ENCODE measurements around the gene TMEFF2.

DNA sequence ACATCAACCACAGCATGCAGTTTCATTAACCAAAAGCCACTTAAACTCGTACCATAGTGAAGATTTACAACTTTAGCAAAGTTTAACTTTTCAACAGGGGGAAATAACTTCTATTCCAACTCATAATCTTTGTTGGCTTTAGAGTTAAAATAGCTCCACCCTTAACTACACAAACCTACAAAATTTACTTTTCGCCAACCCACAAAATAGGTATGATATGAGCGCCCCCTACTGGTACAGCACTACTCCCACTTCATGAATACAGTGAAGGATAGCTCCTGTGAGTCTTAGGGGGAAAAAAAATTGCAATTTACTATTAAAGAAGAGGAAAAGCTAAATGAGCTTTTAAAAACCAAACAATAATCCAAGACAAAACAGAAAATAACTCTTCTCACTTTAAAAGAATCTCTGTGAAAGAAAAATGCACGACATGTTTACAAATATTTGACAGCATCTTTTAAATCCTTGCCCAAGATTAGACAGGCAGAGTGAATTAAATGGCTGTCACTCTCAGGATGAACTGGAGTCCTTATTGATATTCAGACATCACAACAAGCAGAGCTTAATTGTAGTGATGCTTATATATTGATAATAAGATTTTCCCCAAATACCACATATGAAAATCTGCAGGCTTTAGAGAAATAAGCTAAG is 32.2 kb downstream of the TMEFF2 start:
- no peak for TF ChIP-seq TCF12 (IDR thresholded peaks at IDR 0.05; ENCODE audit: low read depth, low read length)
- TF ChIP-seq HCFC1 (IDR thresholded peaks at IDR 0.05; ENCODE audit: low read length) = no peak
- TF ChIP-seq ZZZ3 (IDR thresholded peaks at IDR 0.05; ENCODE audit: control insufficient read depth, insufficient read length, low read depth) = no peak
- TF ChIP-seq, protein P1, sequence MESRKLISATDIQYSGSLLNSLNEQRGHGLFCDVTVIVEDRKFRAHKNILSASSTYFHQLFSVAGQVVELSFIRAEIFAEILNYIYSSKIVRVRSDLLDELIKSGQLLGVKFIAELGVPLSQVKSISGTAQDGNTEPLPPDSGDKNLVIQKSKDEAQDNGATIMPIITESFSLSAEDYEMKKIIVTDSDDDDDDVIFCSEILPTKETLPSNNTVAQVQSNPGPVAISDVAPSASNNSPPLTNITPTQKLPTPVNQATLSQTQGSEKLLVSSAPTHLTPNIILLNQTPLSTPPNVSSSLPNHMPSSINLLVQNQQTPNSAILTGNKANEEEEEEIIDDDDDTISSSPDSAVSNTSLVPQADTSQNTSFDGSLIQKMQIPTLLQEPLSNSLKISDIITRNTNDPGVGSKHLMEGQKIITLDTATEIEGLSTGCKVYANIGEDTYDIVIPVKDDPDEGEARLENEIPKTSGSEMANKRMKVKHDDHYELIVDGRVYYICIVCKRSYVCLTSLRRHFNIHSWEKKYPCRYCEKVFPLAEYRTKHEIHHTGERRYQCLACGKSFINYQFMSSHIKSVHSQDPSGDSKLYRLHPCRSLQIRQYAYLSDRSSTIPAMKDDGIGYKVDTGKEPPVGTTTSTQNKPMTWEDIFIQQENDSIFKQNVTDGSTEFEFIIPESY (IDR thresholded peaks at IDR 0.05) = no peak
- TF ChIP-seq, protein P2, sequence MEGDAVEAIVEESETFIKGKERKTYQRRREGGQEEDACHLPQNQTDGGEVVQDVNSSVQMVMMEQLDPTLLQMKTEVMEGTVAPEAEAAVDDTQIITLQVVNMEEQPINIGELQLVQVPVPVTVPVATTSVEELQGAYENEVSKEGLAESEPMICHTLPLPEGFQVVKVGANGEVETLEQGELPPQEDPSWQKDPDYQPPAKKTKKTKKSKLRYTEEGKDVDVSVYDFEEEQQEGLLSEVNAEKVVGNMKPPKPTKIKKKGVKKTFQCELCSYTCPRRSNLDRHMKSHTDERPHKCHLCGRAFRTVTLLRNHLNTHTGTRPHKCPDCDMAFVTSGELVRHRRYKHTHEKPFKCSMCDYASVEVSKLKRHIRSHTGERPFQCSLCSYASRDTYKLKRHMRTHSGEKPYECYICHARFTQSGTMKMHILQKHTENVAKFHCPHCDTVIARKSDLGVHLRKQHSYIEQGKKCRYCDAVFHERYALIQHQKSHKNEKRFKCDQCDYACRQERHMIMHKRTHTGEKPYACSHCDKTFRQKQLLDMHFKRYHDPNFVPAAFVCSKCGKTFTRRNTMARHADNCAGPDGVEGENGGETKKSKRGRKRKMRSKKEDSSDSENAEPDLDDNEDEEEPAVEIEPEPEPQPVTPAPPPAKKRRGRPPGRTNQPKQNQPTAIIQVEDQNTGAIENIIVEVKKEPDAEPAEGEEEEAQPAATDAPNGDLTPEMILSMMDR (IDR thresholded peaks at IDR 0.05 in 2 of 3, conservative IDR thresholded peaks at IDR 0.05 in 1 of 3; ENCODE audit: control insufficient read depth in 2 of 3, extremely low read depth in 1 of 3, insufficient read depth in 1 of 3, low read depth in 3 of 3, low read length in 3 of 3) = peak; percentile 80 to 89 (median 83)
- no peak for TF ChIP-seq ZNF24 (IDR thresholded peaks at IDR 0.05)
- no peak for TF ChIP-seq NR2F1 (conservative IDR thresholded peaks at IDR 0.05)
- TF ChIP-seq STAT1 (conservative IDR thresholded peaks at IDR 0.05) = no peak
- TF ChIP-seq JUNB (IDR thresholded peaks at IDR 0.05) = no peak
- TF ChIP-seq POLR2A (IDR thresholded peaks at IDR 0.05; ENCODE audit: low read depth, low read length) = no peak
- TF ChIP-seq RFX5 (IDR thresholded peaks at IDR 0.05; ENCODE audit: low read depth, low read length) = no peak
- no peak for TF ChIP-seq CHD2 (IDR thresholded peaks at IDR 0.05; ENCODE audit: borderline replicate concordance, low read depth, low read length)
